HG03139 (cell line): ENCODE measurements around the gene LIMK2.
"Not testable (repeated sequence)": the region's sequence is repeated elsewhere in the genome, so short reads cannot be mapped to it uniquely, and the experiment has no call there.

Experiments used
- ATAC-seq: cut with Tn5 transposase; IDR thresholded peaks from one replicate; pipeline ENCODE4 v1.9.1; 2021; ENCODE audit not compliant: unreplicated experiment

LIMK2 gene

DNA sequence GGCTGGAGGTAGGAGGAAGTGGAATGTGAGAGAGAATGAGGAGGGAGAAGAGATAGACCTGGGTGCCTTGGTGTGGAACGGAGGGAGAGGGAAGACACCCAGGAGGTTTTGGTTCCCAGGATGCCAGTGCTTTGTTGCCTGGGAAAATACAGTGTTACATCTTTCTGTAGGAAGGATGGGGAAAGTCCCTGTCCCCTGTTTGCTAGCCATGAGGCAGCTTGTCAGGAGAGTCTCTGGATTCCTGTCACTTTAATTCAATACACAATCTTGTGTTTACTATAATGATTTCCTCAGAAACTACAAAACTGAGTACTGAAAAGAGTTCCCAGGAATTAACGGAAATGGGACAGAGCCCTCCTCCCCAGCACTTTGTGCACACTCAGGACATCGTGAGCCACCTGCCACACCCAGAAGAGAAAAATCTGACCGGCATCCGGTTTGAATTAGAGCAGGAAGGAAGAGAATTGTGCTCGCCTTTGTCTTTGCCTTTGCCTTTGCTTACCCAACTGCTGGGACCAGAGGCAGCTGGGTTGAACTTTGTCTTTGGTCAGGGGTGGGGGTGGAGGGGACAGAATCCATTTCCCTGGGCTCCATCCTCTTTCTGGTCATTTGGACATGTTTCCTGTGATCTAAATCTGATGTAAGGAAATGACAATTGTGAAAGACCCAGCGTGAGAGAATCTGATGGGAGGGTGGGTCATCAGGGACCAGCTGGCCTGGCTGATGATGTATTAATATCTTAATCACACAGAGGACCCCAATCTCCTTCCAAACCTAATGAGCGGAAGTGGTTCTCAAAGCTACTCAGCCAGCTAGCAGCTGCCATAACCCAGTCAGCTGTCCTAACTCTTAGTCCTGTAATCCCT lies 1.3 kb upstream of the LIMK2 start:
- ATAC-seq, result no peak

DNA sequence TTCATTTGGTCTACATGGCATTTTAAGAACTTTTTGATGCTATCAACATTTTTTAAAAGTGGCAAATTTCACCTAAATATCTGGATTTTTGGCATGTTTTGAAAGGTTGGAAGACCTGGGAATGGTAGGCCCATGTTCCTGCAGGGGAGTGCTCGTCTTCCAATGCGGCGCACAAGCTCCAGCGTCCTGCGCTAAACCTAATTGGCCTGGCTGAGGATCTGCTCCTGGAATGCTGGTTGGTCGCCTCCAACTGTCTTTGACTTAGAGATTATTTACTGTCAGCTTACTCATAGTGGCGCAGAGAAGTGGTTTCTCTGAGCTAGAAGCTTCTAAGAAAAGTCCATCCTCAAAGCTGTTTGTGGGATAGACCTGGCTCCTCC lies 626 bp upstream of the LIMK2 start:
- ATAC-seq, result no peak

DNA sequence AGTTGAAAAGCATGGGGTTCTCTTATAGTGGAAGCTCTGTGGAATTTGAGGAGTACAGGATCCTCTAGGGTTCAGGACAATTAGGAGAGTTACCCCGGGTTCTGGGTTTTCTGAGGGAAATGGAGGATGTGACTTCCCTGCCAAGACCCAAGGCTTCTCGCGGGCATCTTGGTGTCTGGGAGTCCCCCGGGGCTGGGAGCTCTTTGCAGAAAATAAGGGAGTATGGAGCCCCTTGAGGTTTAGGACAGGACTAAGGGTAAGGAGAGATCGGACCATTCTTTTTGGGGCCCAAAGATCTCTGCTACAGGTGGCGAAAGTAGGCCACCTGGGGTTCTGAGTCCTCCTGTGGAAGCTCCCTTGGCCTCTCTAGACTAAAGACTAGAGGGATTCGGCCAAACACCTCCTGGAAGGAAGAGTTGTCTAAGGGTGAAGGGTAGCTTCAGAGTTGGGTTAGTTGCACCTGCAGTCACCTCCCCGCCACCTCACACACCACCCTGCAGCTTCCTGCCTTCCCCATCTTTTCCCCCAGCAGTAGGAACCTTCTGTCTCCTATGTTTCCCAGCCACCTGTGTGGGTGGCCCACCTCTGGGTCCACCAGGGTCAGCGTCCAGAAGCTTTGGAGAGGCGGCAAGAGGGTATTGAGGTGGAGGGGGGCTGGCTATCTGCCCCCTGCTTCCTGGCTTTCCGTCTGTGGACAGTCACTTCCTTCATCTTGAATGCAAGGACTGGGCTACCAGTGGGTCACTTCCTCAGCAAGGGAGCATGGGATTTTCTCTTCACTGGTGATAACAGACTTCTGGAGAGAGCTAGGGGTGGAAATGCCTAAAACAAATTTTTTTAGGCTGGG lies 908 bp downstream of the LIMK2 start:
- ATAC-seq, result no peak

DNA sequence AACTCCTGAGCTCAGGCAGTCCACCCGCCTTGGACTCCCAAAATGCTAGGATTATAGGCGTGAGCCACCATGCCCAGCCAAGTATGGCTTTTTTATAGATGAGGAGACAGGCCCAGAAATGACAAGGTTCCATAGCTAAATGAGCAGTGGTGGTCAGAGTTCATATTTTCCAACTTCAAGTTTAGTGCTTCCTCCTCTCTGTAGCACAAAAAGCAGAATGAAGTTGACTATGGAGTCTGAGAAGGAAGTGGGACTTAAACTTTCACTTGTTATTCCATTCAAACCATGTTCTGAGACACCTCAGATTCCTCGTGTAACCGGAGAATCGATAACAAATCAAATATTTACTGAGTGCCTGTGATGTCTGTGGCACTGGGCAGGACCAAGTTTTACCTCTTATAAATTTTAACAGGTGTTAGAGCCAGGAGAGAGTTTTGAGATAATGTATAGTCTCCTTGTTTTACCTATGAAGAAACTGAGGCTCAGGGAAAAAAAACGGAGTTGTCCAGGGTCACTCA lies 3.0 kb downstream of the LIMK2 start:
- ATAC-seq, result no peak

DNA sequence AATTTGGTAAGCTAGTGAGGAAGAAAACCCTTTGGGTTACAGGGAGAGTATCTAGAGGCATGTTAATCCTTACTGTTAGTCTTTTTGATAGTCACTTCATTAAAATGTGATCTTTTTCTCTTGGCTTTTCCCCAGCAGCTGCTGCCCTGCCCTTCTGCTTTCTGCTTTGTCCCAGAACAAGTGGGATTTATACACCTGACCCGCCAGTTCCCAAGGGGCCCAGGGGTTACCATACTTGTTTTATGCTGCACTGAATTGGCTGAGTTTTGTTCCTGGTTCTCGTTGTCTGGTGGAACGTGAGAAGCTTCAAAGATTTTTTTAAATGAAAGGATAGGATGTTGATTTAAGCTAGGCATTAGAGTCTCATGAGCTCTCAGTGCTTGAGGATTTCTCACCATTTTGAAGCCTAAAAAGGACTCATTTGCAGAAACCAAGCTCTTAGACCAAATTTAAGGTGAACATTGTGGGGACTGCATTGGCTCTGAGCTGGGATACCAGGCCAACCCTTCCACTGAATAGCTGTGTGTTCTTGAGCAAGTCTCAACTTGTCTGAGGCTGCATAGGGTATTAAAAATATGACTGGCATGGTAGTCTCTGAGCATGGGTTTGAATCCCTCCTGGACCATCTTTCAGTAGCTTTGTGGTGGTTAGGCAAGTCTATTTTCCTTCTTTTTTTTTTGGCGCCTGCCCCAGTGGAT lies 6.6 kb downstream of the LIMK2 start:
- no peak for ATAC-seq

DNA sequence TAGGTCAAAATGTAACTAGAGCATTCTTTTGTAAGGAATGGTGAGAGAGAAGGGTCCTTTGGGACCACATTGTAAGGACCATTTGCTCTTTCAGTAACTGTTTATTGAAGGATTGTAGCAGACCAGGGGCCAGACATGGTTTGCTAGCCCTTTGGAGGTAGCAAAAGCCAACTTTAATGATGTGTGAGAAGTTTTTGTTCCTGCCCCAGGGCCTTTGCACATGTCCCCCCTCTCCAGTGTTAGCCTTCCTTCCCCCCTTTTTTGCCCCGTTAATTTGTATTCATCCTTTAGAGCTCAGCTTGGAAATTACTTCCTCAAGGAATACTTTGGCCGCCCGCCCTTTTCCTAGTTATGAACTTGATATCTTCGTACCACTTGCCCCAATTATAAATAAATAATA lies 9.0 kb downstream of the LIMK2 start:
- no peak for ATAC-seq

DNA sequence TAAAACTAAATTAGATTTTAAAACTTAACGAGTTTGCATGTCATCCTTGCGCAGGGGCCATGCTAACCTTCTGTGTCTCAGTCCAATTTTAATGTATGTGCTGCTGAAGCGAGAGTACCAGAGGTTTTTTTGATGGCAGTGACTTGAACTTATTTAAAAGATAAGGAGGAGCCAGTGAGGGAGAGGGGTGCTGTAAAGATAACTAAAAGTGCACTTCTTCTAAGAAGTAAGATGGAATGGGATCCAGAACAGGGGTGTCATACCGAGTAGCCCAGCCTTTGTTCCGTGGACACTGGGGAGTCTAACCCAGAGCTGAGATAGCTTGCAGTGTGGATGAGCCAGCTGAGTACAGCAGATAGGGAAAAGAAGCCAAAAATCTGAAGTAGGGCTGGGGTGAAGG lies 10.6 kb downstream of the LIMK2 start:
- ATAC-seq, result no peak

DNA sequence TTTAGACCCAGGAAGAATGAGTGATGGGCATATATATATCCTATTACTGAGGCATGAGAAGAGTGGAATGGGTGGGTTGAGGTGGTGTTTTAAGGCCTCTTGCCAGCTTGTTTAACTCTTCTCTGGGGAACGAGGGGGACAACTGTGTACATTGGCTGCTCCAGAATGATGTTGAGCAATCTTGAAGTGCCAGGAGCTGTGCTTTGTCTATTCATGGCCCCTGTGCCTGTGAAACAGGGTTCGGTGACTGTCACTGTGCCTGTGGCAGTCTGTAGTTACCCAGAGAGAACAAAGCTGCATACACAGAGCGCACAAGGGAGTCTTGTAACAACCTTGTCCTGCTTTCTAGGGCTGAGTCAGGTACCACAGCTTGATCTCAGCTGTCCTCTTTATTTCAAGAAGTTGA lies 11.7 kb downstream of the LIMK2 start:
- no peak for ATAC-seq

DNA sequence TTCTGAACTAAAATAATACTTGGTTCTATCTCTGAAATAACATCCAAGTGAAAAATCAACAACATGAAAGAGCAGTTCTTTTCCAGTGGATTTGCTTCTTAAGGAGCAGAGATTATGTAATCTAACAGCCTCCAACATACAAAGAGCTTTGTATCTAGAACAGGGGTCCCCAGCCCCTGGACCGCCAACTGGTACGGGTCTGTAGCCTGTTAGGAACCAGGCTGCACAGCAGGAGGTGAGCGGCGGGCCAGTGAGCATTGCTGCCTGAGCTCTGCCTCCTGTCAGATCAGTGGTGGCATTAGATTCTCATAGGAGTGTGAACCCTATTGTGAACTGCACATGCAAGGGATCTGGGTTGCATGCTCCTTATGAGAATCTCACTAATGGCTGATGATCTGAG lies 12.6 kb downstream of the LIMK2 start:
- ATAC-seq, result not testable (repeated sequence)

DNA sequence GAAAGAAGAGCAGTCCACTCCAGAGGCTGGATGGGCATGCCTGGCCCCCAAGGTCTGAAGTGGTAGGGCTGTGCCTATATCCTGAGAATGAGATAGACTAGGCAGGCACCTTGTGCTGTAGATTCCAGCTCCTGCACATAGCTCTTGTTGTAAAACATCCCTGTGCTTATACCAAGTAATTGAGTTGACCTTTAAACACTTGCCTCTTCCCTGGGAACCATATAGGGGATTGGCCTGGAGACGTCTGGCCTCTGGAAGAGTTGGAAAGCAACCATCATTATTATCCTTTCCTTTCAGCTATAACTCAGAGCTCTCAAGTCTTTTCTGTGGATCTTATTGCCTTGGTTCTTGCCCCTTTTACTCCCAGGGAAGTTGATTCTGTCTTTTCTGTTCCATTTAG lies 15.1 kb downstream of the LIMK2 start:
- no peak for ATAC-seq

DNA sequence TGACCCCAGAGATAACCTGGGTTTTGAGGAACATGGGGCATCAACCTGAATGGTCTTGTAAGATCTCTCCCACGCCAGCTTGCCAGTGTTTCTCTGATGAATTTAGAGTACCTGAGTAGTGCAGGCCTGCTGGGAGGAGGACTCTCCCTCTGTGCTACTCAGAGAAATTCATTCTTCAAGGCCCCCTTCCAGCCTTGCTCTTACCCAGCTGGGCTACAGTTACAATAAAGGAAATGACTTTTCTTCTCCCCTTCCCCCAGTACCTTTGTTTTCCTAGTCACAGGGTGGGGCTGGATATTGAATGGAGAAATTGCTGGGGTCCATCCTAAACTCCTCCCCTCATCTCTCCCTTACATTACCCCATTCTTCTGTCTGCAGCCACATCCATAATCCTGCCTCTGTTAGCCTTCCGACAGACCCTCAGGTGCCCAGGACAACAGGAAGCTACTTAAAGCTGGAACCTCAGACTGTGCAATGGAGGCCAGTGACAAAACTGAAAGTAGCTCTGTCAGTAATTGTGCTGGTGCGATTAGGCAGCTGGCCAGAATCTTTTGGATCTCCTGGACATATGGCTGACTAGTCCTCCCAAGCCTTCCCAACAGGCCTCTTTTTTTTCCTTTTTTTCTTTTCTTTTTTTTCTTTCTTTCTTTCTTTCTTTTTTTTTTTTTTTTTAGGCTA lies 17.4 kb downstream of the LIMK2 start:
- ATAC-seq, result no peak

DNA sequence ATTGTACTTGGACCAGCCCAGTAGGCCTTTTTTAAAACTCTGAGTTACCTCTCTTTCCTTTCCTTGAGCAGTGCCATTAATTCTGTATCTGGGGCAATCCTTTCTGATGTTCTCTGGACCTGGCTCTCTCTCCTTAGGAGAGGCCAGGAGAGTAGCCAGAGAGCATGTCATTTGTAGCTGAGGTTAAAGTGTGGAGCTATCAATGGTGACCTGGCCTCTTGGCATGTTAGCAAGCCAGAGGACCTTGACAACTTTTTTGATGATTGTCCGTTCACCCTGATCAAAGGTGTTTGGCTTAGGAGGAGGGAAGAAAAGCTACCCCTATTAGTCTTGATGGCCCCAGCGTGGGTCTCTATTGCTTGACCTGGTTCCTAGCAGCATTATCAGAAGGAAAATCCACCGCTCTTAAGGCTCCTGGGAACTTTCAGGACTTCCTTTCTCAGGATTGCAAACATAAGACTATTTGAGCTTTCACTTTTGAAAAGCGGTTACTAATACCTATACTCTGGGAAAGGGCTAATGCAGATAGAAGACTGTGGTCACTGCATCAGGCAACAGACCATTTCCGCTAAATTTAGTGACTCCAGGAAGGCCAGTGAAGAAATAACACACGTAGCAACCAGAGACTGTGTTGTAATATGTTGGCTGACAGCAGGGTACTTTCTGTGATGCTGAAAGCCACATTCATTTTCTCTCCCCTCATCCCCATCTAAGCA lies 18.2 kb downstream of the LIMK2 start:
- no peak for ATAC-seq

DNA sequence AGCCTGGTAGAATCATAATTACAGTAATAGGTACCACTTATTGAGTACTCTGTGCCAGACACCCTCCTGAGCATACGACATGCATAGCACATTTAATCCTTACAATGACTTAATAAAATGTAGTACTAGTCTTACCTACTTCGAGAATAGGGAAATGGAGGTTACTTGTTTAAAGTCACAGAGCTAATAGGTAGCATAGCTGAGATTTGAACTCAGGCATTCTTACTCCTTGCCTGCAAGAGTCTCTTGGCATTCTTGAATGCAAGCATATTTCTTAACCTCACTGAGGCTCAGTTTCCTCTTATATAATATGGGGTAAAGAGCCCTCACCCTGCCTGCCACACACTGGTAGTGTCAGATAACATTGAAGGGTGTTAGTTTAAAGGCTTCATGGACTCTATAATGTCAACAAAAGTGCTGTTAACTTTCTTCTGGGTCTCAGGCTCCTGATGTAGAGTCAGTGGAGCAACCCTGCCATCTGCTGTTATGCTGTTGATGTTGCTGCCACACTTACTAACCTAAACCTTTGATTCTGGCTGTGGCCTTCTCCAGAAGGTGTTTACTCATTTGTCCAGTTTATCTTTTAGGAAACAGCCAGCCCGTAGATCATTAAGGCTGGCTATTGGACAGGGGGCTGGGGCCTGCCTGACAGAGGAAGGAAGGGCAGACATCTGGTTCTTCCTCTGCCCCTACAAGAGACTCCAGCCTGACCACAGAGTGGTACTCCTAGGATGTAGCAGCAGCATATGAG lies 18.9 kb downstream of the LIMK2 start:
- no peak for ATAC-seq

DNA sequence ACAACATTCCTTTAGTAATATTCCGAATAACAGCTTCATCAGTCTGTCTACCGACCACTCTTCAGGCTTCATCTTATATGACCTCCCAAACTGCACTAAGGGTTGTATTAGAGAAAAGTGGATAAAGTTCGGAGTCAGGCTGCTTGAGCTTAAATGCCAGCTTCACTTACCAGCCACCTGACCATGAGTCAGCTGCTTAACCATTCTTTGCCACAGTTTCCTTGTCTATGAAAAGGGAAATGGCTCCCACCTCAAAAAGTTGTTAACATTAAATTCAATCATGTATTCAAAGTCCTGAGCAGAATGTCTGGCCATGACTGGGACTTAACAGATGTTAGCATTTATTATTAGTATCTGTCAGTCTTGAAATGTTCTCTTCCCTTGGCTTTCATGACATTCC lies 20.9 kb downstream of the LIMK2 start:
- no peak for ATAC-seq

DNA sequence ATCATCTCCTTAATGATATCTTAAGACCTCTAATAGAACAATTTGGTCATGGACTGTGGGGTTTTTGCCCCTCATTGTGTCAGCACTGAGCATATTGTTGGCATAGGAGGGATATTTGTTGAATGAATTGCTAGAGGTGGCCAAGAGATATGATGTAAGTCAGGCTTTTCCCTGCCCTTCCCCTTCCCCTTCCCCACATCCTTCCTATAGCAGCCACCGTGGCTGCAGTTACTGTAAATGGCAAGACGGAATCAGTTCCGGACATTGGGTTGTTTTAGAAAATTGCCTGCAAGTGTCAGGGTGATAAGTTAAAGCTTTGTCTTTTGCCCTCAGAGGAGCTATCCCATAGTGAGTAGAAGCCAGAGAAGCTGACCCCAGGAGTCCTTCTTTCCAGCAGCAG lies 23.0 kb downstream of the LIMK2 start:
- no peak for ATAC-seq

DNA sequence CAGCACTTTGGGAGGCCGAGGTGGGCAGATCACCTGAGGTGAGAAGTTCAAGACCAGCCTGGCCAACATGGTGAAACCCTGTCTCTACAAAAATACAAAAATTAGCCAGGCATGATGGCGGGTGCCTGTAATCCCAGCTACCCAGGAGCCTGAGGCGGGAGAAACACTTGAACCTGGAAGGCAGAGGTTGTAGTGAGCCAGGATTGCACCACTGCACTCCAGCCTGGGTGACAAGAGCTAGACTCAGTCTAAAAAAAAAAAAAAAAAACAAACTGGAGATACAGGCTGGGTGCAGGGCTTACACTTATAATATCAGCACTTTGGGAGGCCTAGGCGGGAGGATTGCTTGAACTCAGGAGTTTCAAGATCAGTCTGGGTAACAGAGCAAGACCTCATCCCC lies 23.9 kb downstream of the LIMK2 start:
- ATAC-seq, result not testable (repeated sequence)

DNA sequence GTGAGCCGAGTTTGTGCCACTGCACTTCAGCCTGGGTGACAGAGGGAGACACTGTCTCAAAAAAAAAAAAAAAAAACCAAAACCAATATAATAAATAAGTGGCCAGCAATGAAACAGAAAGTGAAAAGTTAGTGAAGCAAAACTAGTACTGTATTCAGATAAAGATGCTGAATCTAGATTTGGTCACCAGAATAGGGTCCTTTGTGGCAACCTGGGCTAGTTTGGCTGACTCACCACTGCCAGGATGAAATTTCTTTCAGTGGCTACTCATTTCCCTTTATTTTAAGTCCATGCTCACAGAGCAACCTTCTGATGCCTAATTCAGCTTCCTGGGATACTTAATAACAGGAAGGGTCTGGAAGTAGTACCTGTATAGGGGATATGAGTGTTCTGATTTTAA lies 26.0 kb downstream of the LIMK2 start:
- no peak for ATAC-seq

DNA sequence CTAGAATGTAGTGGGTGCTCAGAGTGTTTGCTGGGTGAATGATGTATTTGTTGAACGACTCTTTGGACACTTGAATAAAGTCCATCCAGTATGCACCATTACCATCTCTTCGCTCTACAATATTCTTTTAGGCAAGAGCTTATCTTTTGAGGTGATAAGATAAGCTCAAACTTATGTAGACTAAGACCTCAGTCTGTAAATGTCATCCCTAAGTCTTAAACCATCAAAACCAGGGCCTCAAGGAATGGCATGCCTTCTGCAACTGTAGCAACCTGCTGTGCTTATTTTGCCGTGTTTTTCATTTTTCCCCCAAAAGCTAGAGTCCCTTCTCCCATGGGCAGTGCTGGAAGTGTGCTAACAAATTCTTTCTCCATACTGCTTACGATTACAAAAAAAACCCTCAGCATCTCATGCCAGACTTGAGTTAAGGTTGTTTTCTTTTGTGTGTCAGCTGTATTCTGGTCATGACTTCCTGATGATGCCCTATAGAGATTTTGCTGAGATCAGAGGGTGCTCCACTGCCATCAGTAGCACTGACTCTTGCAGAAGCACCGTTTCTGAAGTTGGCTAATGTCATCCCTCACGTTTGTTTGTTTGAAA lies 27.8 kb downstream of the LIMK2 start:
- no peak for ATAC-seq

DNA sequence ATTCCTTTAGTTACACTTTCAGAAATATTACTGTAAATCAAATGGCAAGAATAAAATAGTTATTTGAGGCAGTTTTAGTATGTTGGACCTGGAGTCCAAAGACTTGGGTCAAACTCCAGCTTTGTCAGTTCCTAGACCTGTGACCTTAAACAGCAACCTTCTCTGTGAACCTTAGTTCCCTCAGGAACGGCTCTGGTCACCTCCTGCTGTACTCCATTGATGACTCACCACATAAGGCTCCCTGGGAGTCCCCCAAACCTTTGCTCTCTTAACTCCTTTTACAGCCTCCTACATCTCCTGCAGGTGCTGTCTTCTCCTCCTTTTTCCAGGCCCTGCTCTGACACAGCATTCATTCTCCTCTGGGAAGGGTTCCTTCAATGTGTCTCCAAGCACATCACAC lies 29.1 kb downstream of the LIMK2 start:
- ATAC-seq, result no peak
